ENCODE data around the gene NPAS1.
"Not testable (repeated sequence)": the region's sequence is repeated elsewhere in the genome, so short reads cannot be mapped to it uniquely, and the experiment has no call there.

NPAS1 gene

GRCh38 chr19:47049307-47049700 lies 29.7 kb downstream of the NPAS1 start:
- FAIRE-seq = no peak
- TF ChIP-seq CTCF (IDR thresholded peaks at IDR 0.05; ENCODE audit: insufficient read depth, missing control alignments) = no peak
- no peak for DNase-seq (ENCODE audit: insufficient read length, low spot score)

- not testable (repeated sequence) for DNase-seq (ENCODE audit: insufficient read length, low spot score); FAIRE-seq
Observed at GRCh38 chr19:47050562-47050961, 30.9 kb downstream of the NPAS1 start.

GRCh38 chr19:47056411-47056810 lies 36.8 kb downstream of the NPAS1 start:
- no peak for FAIRE-seq
- DNase-seq (ENCODE audit: insufficient read length, low spot score) = no peak
- no peak for TF ChIP-seq CTCF (IDR thresholded peaks at IDR 0.05; ENCODE audit: insufficient read depth, missing control alignments)

GRCh38 chr19:47057328-47057727 lies 37.7 kb downstream of the NPAS1 start:
- no peak for FAIRE-seq
- no peak for TF ChIP-seq CTCF (IDR thresholded peaks at IDR 0.05; ENCODE audit: insufficient read depth, missing control alignments)
- DNase-seq (ENCODE audit: insufficient read length, low spot score) = no peak

- no peak for TF ChIP-seq CTCF (IDR thresholded peaks at IDR 0.05; ENCODE audit: insufficient read depth, missing control alignments)
- FAIRE-seq = no peak
- DNase-seq (ENCODE audit: insufficient read length, low spot score) = no peak
Observed at GRCh38 chr19:47058621-47059022, 39.0 kb downstream of the NPAS1 start.

GRCh38 chr19:47063874-47064273 lies 44.2 kb downstream of the NPAS1 start:
- FAIRE-seq = no peak
- no peak for TF ChIP-seq CTCF (IDR thresholded peaks at IDR 0.05; ENCODE audit: insufficient read depth, missing control alignments)

GRCh38 chr19:47065242-47065641 lies 45.6 kb downstream of the NPAS1 start:
- no peak for TF ChIP-seq CTCF (IDR thresholded peaks at IDR 0.05; ENCODE audit: insufficient read depth, missing control alignments)
- DNase-seq (ENCODE audit: insufficient read length, low spot score) (no peak), FAIRE-seq (no peak)

More at GRCh38 chr19:47063874-47064273, 44.2 kb downstream of the NPAS1 start:
- DNase-seq (ENCODE audit: insufficient read length, low spot score) = no peak

Data from D721Med (cell line).